NCI-H2029 treated with DMSO at 0.1 percent for 48 hours (cell line): ENCODE results near the gene AUTS2.

Experiments used
- DNase-seq: peaks from one replicate; lab custom pipeline; 2025; lab: John Stamatoyannopoulos, UW

AUTS2 gene

GRCh38 chr7:70132852-70133690, 534.8 kb downstream of the AUTS2 start:
- DNase-seq = no peak

- DNase-seq = no peak
Measured at GRCh38 chr7:70134029-70134770, 535.9 kb downstream of the AUTS2 start.

GRCh38 chr7:70135656-70136055, 537.4 kb downstream of the AUTS2 start:
- no peak for DNase-seq

- DNase-seq = no peak
Measured at GRCh38 chr7:70137126-70137525, 538.9 kb downstream of the AUTS2 start.

- DNase-seq = no peak
Measured at GRCh38 chr7:70142247-70142932, 544.1 kb downstream of the AUTS2 start.

GRCh38 chr7:70143075-70144044, 545.1 kb downstream of the AUTS2 start:
- no peak for DNase-seq

GRCh38 chr7:70148997-70149396, 550.7 kb downstream of the AUTS2 start:
- no peak for DNase-seq

- no peak for DNase-seq
Measured at GRCh38 chr7:70152313-70152712, 554.0 kb downstream of the AUTS2 start.

- DNase-seq = no peak
Measured at GRCh38 chr7:70153933-70154332, 555.7 kb downstream of the AUTS2 start.

GRCh38 chr7:70154521-70155180, 556.4 kb downstream of the AUTS2 start:
- DNase-seq = peak; percentile 26

- DNase-seq = no peak
Measured at GRCh38 chr7:70156057-70156456, 557.8 kb downstream of the AUTS2 start.

- no peak for DNase-seq
Measured at GRCh38 chr7:70159121-70159520, 560.8 kb downstream of the AUTS2 start.

- DNase-seq = no peak
Measured at GRCh38 chr7:70165477-70166170, 567.3 kb downstream of the AUTS2 start.

- no peak for DNase-seq
Measured at GRCh38 chr7:70171369-70171920, 573.2 kb downstream of the AUTS2 start.

- no peak for DNase-seq
Measured at GRCh38 chr7:70177166-70177565, 578.9 kb downstream of the AUTS2 start.

GRCh38 chr7:70178211-70178610, 579.9 kb downstream of the AUTS2 start:
- no peak for DNase-seq

GRCh38 chr7:70178787-70179186, 580.5 kb downstream of the AUTS2 start:
- DNase-seq = no peak

- no peak for DNase-seq
Measured at GRCh38 chr7:70182521-70182920, 584.2 kb downstream of the AUTS2 start.

- no peak for DNase-seq
Measured at GRCh38 chr7:70183278-70183677, 585.0 kb downstream of the AUTS2 start.
